ENCODE data around the gene HBS1L.

HBS1L gene

DNA sequence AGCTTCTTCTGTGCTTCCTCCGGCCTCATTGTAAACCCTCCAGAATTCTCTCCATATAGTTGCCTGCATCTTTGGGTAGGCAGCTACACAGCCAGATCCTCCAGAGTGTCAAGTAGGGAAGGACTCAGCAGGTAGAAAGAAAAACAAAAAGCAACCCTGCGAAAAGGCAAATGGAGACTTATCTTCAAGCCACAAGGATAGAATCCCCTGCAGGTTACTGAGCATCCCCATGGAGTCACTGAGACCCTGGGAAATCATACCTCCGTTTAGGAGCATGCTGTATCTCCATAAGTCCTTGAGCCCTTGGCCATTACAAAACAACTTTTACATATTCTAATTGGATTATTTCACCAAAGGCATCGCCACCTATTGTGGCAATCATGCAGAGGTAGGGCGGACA lies 133.3 kb downstream of the HBS1L start:
- TF ChIP-seq, protein P1, sequence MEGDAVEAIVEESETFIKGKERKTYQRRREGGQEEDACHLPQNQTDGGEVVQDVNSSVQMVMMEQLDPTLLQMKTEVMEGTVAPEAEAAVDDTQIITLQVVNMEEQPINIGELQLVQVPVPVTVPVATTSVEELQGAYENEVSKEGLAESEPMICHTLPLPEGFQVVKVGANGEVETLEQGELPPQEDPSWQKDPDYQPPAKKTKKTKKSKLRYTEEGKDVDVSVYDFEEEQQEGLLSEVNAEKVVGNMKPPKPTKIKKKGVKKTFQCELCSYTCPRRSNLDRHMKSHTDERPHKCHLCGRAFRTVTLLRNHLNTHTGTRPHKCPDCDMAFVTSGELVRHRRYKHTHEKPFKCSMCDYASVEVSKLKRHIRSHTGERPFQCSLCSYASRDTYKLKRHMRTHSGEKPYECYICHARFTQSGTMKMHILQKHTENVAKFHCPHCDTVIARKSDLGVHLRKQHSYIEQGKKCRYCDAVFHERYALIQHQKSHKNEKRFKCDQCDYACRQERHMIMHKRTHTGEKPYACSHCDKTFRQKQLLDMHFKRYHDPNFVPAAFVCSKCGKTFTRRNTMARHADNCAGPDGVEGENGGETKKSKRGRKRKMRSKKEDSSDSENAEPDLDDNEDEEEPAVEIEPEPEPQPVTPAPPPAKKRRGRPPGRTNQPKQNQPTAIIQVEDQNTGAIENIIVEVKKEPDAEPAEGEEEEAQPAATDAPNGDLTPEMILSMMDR (IDR thresholded peaks at IDR 0.05; ENCODE audit: insufficient read depth, low read depth, low read length, missing control alignments): no peak
- no peak overlapping the region for H3K4me3 ChIP-seq (ENCODE audit: low read depth, low read length)
- no peak for DNase-seq (ENCODE audit: low read depth)

DNA sequence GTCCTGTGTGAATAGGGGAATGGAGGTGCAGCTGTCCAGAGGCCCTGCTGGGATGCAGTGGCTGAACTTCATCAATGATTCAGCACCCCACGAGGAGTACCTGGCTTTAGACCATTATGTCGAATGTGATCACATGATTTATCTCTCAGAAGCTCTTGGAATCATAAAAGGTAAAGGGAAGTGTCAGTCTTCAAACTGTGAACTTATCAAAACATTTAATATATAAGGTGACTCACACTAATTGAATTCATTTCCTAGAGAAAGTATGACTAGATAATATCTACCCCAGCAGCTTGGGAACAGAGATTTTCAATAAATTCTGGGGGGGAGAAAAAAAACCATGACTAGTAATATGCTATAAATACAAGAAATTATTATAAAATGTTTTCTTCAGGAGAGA lies 134.2 kb downstream of the HBS1L start:
- TF ChIP-seq, protein P1 (IDR thresholded peaks at IDR 0.05; ENCODE audit: insufficient read depth, low read depth, low read length, missing control alignments): no peak
- no peak overlapping the region for H3K4me3 ChIP-seq (ENCODE audit: low read depth, low read length)
- DNase-seq (ENCODE audit: low read depth): no peak

DNA sequence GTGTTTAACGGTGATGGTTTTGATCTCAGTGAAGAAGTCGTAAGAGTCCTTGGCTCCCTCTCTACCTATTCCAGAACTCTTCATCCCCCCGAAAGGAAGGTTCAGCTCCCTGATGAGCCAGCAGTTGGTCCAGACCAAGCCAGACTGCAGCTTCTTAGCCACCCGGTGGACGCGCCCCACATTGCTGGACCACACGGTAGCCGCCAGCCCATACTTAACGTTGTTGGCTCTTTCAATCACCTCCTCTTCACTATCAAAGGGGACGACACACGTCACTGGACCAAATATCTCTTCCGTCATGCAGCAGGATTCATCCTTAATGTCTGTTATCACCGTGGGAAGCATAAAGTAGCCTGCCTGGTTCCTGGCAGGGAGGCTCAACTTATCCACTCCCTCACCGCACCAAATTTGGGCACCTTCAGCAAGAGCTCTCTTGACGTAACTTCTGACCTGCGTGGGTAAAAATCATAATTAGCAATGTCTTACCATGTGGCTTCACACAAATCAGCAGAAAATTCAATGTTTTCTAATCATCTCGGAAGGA lies 136.1 kb downstream of the HBS1L start:
- H3K4me3 ChIP-seq (ENCODE audit: low read depth, low read length): no peak overlapping the region
- TF ChIP-seq, protein P1 (IDR thresholded peaks at IDR 0.05; ENCODE audit: insufficient read depth, low read depth, low read length, missing control alignments): no peak
- no peak for DNase-seq (ENCODE audit: low read depth)

DNA sequence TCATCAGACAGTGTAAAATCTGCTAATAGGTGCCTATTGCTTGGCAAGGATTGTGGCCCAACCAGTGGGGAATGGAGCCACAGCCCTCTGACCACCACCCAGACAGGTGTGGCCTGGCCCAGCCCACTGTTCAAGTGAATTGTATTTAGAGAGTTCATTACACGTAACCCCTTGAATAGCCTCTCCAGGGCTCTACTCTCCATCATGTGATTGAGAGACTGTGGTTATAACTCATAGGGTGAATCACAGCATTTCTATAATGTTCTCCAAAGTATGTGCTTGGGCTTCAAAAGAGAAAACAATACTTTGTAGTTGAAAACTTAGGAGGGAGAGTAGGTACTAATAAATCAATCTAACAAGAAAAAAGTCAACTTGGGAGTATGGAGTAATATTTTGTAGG lies 143.1 kb downstream of the HBS1L start:
- TF ChIP-seq, protein P1 (IDR thresholded peaks at IDR 0.05; ENCODE audit: insufficient read depth, low read depth, low read length, missing control alignments): no peak
- DNase-seq (ENCODE audit: low read depth): no peak
- H3K4me3 ChIP-seq (ENCODE audit: low read depth, low read length): no peak overlapping the region

DNA sequence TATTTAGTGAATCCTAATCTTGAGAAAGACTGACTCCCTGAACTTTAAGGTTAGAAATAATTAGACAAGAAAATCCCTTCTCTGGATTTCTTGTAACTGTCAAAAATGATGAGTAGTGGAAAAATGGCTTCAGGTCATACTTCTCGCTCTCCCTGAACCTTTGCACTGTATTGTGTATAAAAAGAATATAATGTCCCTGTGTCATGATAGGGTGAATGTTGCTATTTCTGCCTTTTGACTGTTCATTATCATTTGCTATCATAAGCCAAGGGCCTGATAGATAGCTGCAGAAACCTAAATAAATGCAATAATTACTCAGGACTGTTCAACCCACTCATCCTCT lies 144.1 kb downstream of the HBS1L start:
- TF ChIP-seq, protein P1 (IDR thresholded peaks at IDR 0.05; ENCODE audit: insufficient read depth, low read depth, low read length, missing control alignments): no peak
- no peak for DNase-seq (ENCODE audit: low read depth)
- no peak overlapping the region for H3K4me3 ChIP-seq (ENCODE audit: low read depth, low read length)

Data from GM12865 (cell line).